Hepatocyte (in vitro differentiated cells): Measurements from ENCODE around the gene LOXHD1. TPM values are rescaled to one million over a fixed set of nuclear protein-coding genes. Genes with fewer than 3 reads are reported as not detected.

Experiments used
- DNase-seq: peaks from one replicate; pipeline ENCODE4 v3.0.0-alpha.2; 2016; ENCODE audit warnings: low spot score
- H2AFZ ChIP-seq: fragments of 200-600 bp; sonication (generic); 2 replicates; pipeline ENCODE4 v1.6.0; 2016; ENCODE audit warnings: antibody characterized with exemption, mild to moderate bottlenecking
- H3K27ac ChIP-seq: fragments of 200-600 bp; sonication (generic); 2 replicates; pipeline ENCODE4 v1.5.1; 2016; ENCODE audit warnings: mild to moderate bottlenecking
- H3K27me3 ChIP-seq: fragments of 200-600 bp; sonication (generic); 2 replicates; pipeline ENCODE4 v1.6.1; 2016
- H3K36me3 ChIP-seq: fragments of 200-600 bp; sonication (generic); replicated peaks from 2 replicates; pipeline ENCODE4 v1.5.1; 2016; ENCODE audit warnings: low read depth; ENCODE audit not compliant: insufficient read depth
- H3K4me1 ChIP-seq: fragments of 200-600 bp; sonication (generic); 2 replicates; pipeline ENCODE4 v1.5.1; 2016; ENCODE audit warnings: mild to moderate bottlenecking, moderate library complexity; ENCODE audit not compliant: insufficient read depth
- H3K4me2 ChIP-seq: fragments of 200-600 bp; sonication (generic); 2 replicates; pipeline ENCODE4 v1.6.0; 2016
- H3K4me3 ChIP-seq: fragments of 200-600 bp; sonication (generic); 2 replicates; pipeline ENCODE4 v1.5.1; 2016; ENCODE audit warnings: mild to moderate bottlenecking
- H3K79me2 ChIP-seq: fragments of 200-600 bp; sonication (generic); 2 replicates; pipeline ENCODE4 v1.6.0; 2017; ENCODE audit warnings: mild to moderate bottlenecking
- H3K9me2 ChIP-seq: fragments of 200-600 bp; sonication (generic); replicated peaks from 2 replicates; pipeline ENCODE4 v1.6.0; 2017; ENCODE audit warnings: mild to moderate bottlenecking; ENCODE audit not compliant: insufficient read depth
- H3K9me3 ChIP-seq: fragments of 200-600 bp; sonication (generic); 2 replicates; pipeline ENCODE4 v1.5.1; 2016; ENCODE audit warnings: low read depth, mild to moderate bottlenecking
- H4K20me1 ChIP-seq: fragments of 200-600 bp; sonication (generic); 2 replicates; pipeline ENCODE4 v1.6.0; 2016; ENCODE audit warnings: mild to moderate bottlenecking; ENCODE audit not compliant: insufficient read depth, poor library complexity, severe bottlenecking
- EZH2 ChIP-seq: fragments of 200-600 bp; sonication (generic); IDR thresholded peaks from 2 replicates; pipeline ENCODE4 v1.6.1; 2016; ENCODE audit warnings: antibody characterized with exemption, mild to moderate bottlenecking, borderline replicate concordance
- EZH2phosphoT487 ChIP-seq: fragments of 200-600 bp; sonication (generic); IDR thresholded peaks from one replicate; pipeline ENCODE4 v1.6.1; 2018; ENCODE audit warnings: antibody characterized with exemption, mild to moderate bottlenecking, low read depth, moderate library complexity; ENCODE audit not compliant: unreplicated experiment, severe bottlenecking
- WGBS: methylation state at CpG from one replicate; pipeline ENCODE4 v1.1.6; 2016; ENCODE audit warnings: low lambda C conversion rate; ENCODE audit errors: missing lambda C conversion rate; 5-methylcytosine and 5-hydroxymethylcytosine counted together
- polyA plus RNA-seq: library from polyadenylated mRNA; unstranded; fragments of >200 nt; fragmentation: Nextera tagmentation; extraction: Ambion mirVana; gene quantifications from 2 replicates; pipeline ENCODE4 v1.2.1, GENCODE V29; 2016
- total RNA-seq: library from RNA; depleted of rRNA; stranded (reverse); fragments of >200 nt; gene quantifications from 2 replicates; pipeline ENCODE4 v1.2.3, GENCODE V29; 2014
- TF ChIP-seq, protein P1 (sequence below): fragments of 200-600 bp; sonication (generic); IDR thresholded peaks from 2 replicates; pipeline ENCODE4 v1.5.1; 2016; ENCODE audit warnings: antibody characterized with exemption, mild to moderate bottlenecking; ENCODE audit not compliant: poor library complexity

The LOXHD1 gene
- total and polyA plus RNA-seq, 2 experiments from 2014 or later = not detected

- no peak for DNase-seq
- 74% methylated on average over 15 of the region's 15 CpGs for WGBS
- H2AFZ ChIP-seq = no peak overlapping the region
These were observed 19.3 kb upstream of the LOXHD1 start for GRCh38 chr18:46676182-46676835.

DNA sequence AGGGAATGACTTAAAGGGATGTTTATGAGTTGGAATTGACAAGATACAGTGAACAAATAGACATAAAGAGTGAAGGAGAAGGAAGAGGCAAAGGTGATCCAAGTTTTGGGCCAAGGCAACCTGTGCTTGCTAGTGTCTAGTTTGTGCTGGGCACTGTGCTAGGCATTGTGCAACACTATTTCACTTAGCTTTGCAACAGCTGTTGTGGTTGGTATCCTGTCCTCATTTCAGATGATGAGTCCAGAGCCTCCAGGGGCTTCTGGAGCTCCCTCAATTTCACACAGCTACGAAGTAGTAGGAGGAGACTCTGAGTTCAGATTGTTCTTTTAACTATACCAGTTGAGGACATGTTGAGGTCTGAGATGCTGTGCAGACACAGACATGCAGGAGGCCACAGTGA lies 18.1 kb upstream of the LOXHD1 start:
- H3K4me2 ChIP-seq = no peak overlapping the region
- H3K27ac ChIP-seq = no peak overlapping the region
- no peaks in the 10 kb centered on the region for H3K36me3 ChIP-seq
- no peaks in the 10 kb centered on the region for H3K27me3 ChIP-seq
- no peak overlapping the region for H3K4me3 ChIP-seq
- no peak for TF ChIP-seq EZH2phosphoT487
- TF ChIP-seq, protein P1, sequence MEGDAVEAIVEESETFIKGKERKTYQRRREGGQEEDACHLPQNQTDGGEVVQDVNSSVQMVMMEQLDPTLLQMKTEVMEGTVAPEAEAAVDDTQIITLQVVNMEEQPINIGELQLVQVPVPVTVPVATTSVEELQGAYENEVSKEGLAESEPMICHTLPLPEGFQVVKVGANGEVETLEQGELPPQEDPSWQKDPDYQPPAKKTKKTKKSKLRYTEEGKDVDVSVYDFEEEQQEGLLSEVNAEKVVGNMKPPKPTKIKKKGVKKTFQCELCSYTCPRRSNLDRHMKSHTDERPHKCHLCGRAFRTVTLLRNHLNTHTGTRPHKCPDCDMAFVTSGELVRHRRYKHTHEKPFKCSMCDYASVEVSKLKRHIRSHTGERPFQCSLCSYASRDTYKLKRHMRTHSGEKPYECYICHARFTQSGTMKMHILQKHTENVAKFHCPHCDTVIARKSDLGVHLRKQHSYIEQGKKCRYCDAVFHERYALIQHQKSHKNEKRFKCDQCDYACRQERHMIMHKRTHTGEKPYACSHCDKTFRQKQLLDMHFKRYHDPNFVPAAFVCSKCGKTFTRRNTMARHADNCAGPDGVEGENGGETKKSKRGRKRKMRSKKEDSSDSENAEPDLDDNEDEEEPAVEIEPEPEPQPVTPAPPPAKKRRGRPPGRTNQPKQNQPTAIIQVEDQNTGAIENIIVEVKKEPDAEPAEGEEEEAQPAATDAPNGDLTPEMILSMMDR = no peak
- TF ChIP-seq EZH2 = no peak
- H2AFZ ChIP-seq = no peak overlapping the region
- 88% methylated on average over 1 of the region's 1 CpG for WGBS
- H3K9me2 ChIP-seq = no peaks in the 10 kb centered on the region
- no peaks in the 10 kb centered on the region for H3K9me3 ChIP-seq
- no peaks in the 10 kb centered on the region for H3K4me1 ChIP-seq
- no peaks in the 10 kb centered on the region for H4K20me1 ChIP-seq
- H3K79me2 ChIP-seq = no peaks in the 10 kb centered on the region
- DNase-seq = no peak

More at GRCh38 chr18:46676182-46676835, 19.3 kb upstream of the LOXHD1 start:
- H3K9me3 ChIP-seq = no peaks in the 10 kb centered on the region
- no peaks in the 10 kb centered on the region for H3K27me3 ChIP-seq
- no peak overlapping the region for H3K4me2 ChIP-seq
- no peaks in the 10 kb centered on the region for H4K20me1 ChIP-seq
- TF ChIP-seq EZH2 = no peak
- TF ChIP-seq, protein P1 = no peak
- no peak for TF ChIP-seq EZH2phosphoT487
- no peaks in the 10 kb centered on the region for H3K79me2 ChIP-seq
- H3K4me1 ChIP-seq = no peaks in the 10 kb centered on the region
- no peak overlapping the region for H3K4me3 ChIP-seq
- no peaks in the 10 kb centered on the region for H3K36me3 ChIP-seq
- no peak overlapping the region for H3K27ac ChIP-seq
- H3K9me2 ChIP-seq = no peaks in the 10 kb centered on the region

DNA sequence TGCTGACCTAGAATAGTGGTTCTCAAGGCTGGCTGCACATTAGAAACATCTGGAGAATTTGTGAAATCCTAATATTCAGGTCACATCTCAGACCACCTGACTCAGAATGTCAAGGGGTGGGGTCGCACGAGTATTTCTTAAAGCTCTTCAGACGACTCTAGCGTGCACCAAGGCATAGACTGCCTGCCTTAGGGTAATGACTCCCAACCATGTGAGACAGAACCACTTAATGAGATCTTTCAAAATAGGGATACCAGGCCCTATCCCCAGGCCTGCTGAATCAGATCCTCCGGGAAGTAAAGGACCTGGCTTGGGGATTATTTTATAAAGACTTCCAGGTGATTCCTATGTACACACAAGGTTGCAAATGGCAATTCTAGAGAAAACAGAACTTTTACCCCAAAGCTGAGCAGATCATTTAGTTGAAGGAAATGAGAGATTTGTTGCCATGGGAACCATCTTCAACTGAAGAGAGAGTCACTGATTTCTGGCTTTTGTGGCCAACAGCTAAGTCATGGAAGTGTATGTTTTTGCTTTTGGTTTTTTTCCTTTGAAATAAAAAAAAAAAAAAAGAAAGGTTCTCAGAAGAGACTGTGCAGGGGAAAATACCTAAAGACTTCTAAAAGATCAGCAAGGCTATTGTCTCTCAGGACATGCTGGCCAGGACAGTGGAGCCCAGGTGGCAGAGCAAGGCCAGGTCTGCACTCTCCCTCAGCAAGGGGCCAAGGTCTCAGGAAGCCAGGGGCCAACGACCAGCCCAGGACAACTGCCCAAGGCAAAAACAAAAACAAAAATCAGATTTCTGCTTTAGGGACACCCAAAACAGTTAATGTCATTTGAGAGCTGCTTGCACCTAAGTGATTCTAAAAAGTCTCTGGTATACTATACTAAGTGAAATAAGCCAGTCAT lies 15.3 kb upstream of the LOXHD1 start:
- no peak overlapping the region for H3K4me2 ChIP-seq
- no peaks in the 10 kb centered on the region for H3K79me2 ChIP-seq
- no peak overlapping the region for H2AFZ ChIP-seq
- 57% methylated on average over 6 of the region's 6 CpGs for WGBS
- no peaks in the 10 kb centered on the region for H3K9me2 ChIP-seq
- no peaks in the 10 kb centered on the region for H4K20me1 ChIP-seq
- TF ChIP-seq EZH2 (no peak), EZH2phosphoT487 (no peak)
- TF ChIP-seq, protein P1 = no peak
- no peaks in the 10 kb centered on the region for H3K9me3 ChIP-seq
- H3K4me1 ChIP-seq = no peaks in the 10 kb centered on the region
- DNase-seq = peak; percentile 41
- no peak overlapping the region for H3K27ac ChIP-seq
- no peaks in the 10 kb centered on the region for H3K27me3 ChIP-seq
- H3K36me3 ChIP-seq = no peaks in the 10 kb centered on the region
- H3K4me3 ChIP-seq = no peak overlapping the region
